HG02763 (cell line): ENCODE data around the gene GLYATL2.

ENCODE experiments used
- ATAC-seq: cut with Tn5 transposase; IDR thresholded peaks from one replicate; pipeline ENCODE4 v1.9.1; 2021; ENCODE audit warnings: mild to moderate bottlenecking, moderate library complexity; ENCODE audit not compliant: unreplicated experiment

Gene GLYATL2

DNA sequence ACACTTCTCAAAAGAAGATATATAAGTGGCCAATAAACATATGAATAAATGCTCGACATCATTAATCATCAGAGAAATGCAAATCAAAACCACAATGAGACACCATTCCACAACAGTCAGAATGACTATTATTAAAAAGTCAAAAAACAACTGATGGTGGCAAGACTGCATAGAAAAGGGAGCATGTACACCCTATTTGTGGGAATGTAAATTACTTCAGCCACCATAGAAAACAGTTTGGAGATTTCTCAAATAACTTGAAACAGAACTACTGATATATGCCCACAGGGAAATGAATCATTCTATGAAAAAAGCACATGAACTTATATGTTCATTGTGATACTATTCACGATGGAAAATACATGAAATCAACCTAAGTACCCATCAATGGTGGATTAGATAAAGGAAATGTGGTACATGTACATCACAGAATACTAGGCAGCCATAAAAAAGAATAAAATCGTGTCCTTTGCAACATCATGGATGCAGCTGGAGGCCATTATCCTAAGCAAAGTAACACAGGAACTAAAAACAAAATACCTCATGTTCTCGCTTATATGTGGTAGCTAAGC lies 42.4 kb downstream of the GLYATL2 start:
- no peak for ATAC-seq

DNA sequence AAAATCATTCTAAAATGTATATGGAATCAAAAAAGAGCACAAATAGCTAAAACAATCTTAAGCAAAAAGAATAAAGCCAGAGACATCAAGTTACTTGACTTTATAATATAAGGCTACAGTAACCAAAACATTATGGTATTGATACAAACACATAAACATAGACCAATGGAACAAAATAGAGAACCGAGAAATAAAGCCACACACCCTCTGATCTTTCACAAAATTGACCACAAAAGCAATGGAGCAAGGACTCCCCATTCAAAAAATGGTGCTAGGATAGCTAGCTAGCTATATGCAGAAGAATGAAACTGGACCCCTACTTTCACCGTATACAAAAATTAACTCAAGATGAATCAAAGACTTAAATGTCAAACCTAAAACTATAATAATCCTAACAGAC lies 43.2 kb downstream of the GLYATL2 start:
- no peak for ATAC-seq

DNA sequence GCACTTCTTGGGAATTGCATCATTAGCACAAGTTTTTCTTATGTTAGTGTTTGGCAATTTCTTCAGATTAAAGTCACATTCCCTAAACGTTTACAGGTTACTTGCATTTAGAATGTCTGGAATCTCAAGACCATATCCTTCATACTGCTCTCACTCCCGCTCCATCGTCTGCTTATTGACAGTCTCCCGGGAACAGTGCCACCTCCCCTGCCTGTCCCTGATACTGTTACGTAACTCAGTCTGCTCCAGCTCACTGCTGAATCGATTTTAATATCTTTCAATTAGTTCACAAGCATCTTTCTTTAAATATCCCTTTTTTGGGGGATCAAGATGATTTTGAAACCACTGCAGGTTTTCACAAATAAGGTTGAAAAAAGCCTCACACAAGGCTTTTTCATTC lies 48.2 kb downstream of the GLYATL2 start:
- ATAC-seq: no peak

DNA sequence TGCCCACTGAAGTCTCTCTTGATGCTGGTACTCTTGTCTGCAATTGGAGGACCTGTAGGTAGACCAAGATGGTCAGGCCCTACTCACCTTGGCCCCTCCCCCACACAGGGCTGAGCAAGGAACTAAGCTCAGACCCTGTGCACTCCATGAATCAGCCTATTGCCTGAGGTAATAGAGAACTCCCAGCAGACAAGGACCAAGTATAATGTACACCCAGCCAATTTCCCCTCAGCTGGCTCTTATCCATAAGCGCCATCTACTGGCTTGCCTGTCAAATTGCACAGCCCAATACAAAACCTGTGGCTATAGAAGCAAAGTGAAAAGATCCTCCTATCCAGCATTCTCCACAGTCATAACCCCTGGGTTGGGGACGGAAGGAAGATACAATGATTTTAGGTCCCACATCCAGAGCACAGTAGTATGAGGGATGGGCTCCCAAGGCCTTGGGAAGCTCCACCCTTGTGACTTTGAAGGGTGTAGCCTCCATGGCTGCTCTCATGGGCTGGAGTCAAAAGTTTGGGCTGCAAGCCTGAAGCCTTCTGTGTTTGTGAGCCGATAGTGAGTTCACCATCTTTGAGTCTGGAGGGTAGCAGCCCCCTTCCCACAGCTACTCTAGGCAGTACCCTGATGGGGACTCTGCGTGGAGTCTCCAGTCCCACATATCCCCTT lies 56.0 kb downstream of the GLYATL2 start:
- peak; percentile 88 for ATAC-seq

DNA sequence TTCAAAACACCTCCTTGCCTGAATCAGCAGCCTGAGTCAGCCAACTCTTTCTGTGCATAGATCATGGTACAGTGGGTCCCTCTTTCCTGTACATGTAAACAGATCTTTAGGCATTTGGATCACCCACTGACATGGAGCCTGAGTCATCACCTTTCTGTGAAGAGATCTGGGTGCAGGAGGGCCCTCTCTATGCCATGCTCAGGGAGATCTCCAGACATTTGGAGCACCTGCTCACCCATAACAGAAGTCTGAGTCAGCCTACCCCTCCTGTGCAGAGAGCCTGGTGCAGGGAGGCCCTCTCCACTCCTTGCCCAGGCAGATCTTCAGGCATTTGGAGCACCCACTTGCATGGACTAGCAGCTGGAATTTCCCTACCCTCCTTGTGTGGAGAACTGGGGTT lies 56.6 kb downstream of the GLYATL2 start:
- no peak for ATAC-seq

DNA sequence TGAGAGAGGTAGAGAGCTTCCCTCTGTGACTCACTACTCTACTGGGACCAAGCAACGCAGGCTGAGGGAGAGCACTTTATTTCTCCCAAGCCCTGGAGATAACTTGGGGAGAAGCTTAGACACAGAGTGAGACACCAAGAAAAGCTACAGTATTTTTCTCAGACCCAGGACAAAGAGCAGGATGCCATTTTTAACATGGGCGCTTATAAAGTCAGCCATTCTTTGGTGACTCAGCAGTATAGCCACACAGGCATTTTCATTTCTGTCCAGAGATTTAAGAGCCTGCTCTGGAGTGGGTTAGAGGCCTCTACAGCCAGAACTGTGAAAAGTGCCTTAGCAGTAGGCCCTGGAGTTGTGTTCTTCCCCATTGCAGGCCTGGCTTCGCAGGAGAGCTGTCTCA lies 57.8 kb downstream of the GLYATL2 start:
- ATAC-seq: no peak

DNA sequence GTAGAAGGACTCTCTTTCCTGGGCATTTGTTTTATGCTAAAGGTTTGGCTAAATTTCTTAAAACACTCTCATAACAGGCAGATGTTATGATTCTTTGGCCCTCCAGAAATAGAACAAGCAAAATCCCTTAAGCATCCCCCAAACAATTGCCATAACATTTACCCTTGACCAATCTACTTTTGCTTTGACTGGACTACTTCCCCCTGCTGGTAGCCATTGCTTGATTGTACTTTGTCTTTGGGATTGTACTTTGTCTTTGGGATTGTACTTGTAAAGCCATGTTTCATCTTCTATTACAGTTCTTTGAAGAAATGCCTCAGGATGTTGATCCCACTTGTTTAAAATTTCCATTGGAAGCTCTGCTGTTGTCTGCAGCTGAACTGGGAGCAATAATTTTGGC lies 59.5 kb downstream of the GLYATL2 start:
- no peak for ATAC-seq
